OCI-LY7 (cell line): ENCODE results near the gene MAPRE2.

Experiments
- EZH2phosphoT487 ChIP-seq: fragments of 200-600 bp; sonication (generic); IDR thresholded peaks from 2 replicates; pipeline ENCODE4 v1.6.1; 2018; ENCODE audit warnings: low read depth, borderline replicate concordance, mild to moderate bottlenecking, mixed run types, antibody characterized with exemption, low read length, moderate library complexity, mixed read lengths
- TF ChIP-seq, protein P1 (sequence below): fragments of 200-600 bp; sonication (generic); conservative IDR thresholded peaks from 2 replicates; pipeline ENCODE4 v1.5.1; 2014; ENCODE audit warnings: mild to moderate bottlenecking, antibody characterized with exemption, low read length, moderate library complexity, mixed read lengths

DNA sequence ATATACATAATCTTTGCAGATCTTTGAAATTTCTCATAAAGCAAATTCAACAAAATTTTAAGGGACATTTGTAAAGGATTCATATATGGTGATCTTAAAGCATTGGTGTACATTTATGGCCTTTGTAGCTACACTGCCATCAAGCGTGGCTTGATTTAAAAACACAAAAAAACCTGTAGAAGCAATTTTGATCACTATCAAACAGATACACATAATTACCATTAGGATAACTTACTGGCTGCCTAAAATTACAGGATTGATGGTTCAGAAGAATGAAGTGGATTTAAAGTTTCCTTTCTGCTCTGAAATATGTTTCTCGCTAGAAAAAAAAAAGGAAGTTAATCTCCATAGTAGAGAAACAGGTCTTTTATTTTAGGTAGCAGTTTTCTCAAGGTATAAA is 31.4 kb downstream of the MAPRE2 start:
- TF ChIP-seq EZH2phosphoT487, result no peak
- TF ChIP-seq, protein P1, sequence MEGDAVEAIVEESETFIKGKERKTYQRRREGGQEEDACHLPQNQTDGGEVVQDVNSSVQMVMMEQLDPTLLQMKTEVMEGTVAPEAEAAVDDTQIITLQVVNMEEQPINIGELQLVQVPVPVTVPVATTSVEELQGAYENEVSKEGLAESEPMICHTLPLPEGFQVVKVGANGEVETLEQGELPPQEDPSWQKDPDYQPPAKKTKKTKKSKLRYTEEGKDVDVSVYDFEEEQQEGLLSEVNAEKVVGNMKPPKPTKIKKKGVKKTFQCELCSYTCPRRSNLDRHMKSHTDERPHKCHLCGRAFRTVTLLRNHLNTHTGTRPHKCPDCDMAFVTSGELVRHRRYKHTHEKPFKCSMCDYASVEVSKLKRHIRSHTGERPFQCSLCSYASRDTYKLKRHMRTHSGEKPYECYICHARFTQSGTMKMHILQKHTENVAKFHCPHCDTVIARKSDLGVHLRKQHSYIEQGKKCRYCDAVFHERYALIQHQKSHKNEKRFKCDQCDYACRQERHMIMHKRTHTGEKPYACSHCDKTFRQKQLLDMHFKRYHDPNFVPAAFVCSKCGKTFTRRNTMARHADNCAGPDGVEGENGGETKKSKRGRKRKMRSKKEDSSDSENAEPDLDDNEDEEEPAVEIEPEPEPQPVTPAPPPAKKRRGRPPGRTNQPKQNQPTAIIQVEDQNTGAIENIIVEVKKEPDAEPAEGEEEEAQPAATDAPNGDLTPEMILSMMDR, result no peak
